A549 (cell line): Measurements from ENCODE around the gene PSME4. TPM values are rescaled to one million over a fixed set of nuclear protein-coding genes. Genes with fewer than 3 reads are reported as not detected.

Experiments used
- ATAC-seq, 2 experiments: fragments of 200-7000 bp in 1 of 2; fragments of >200 bp in 1 of 2; cut with Nextera tagmentation in 1 of 2; cut with Tn5 transposase in 1 of 2; 3 replicates each; pipeline versions ENCODE4 v1.8.0 to v1.9.1; 2018 to 2020; ENCODE audit warnings: mild to moderate bottlenecking in 1 of 2, moderate library complexity in 1 of 2
- CTCF ChIA-PET: fragments of 300-600 bp; sonication (Branson Sonifier 250); formaldehyde crosslinking; extraction: SDS; loops from one replicate; lab custom pipeline; 2021; ENCODE audit warnings: antibody characterized with exemption, inconsistent platforms; lab: Yijun Ruan, JAX
- POLR2A ChIA-PET: fragments of 350-600 bp; formaldehyde crosslinking; extraction: SDS; loops from one replicate; lab custom pipeline; 2021; ENCODE audit warnings: antibody characterized with exemption, inconsistent platforms; lab: Yijun Ruan, JAX
- DNase-seq, 2 experiments: peaks; one replicate each; pipeline versions ENCODE4 v3.0.0 to v3.0.0-alpha.2; 2011 to 2016; ENCODE audit warnings: low read depth in 1 of 2, low spot score in 1 of 2
- FAIRE-seq: peaks from 2 replicates; lab custom pipeline; 2011; peaks lifted over from hg19 to GRCh38; lab: Jason Lieb, UNC
- H3K27ac ChIP-seq, 2 experiments: fragments of >200 bp; sonication (Bioruptor Twin); formaldehyde crosslinking; 3 replicates each; pipeline ENCODE4 v1.5.1; 2016 to 2017
- H3K4me1 ChIP-seq: fragments of >200 bp; sonication (Bioruptor Twin); formaldehyde crosslinking; 3 replicates; pipeline ENCODE4 v1.6.1; 2016
- H3K4me2 ChIP-seq: fragments of >200 bp; sonication (Bioruptor Twin); formaldehyde crosslinking; 3 replicates; pipeline ENCODE4 v1.6.1; 2016
- H3K4me3 ChIP-seq: fragments of >200 bp; sonication (Bioruptor Twin); formaldehyde crosslinking; 3 replicates; pipeline ENCODE4 v1.5.1; 2016
- H3K9me3 ChIP-seq: fragments of >200 bp; sonication (Bioruptor Twin); formaldehyde crosslinking; 3 replicates; pipeline ENCODE4 v1.6.1; 2016
- CBX2 ChIP-seq: fragments of 200-600 bp; sonication (generic); IDR thresholded peaks from 2 replicates; pipeline ENCODE4 v1.6.1; 2016; ENCODE audit warnings: low read depth, mild to moderate bottlenecking, borderline replicate concordance
- CBX8 ChIP-seq: fragments of 200-600 bp; sonication (generic); IDR thresholded peaks from 2 replicates; pipeline ENCODE4 v1.6.1; 2016
- CEBPB ChIP-seq, 2 experiments: fragments of >200 bp in 1 of 2; sonication (Bioruptor Twin) in 1 of 2; formaldehyde crosslinking in 1 of 2; IDR thresholded peaks; 2 replicates each; pipeline ENCODE4 v1.6.1; 2012 to 2016
- CHD2 ChIP-seq: fragments of 150-350 bp; IDR thresholded peaks from 2 replicates; pipeline ENCODE4 v1.6.1; 2014; ENCODE audit warnings: low read length; ENCODE audit not compliant: partially characterized antibody
- CHD4 ChIP-seq: fragments of 200-600 bp; sonication (generic); IDR thresholded peaks from 2 replicates; pipeline ENCODE4 v1.6.1; 2016; ENCODE audit warnings: antibody characterized with exemption, mild to moderate bottlenecking, borderline replicate concordance
- E2F6 ChIP-seq: IDR thresholded peaks from 2 replicates; pipeline ENCODE4 v1.6.1; 2012; ENCODE audit warnings: low read depth, borderline replicate concordance
- FOSL2 ChIP-seq, 2 experiments: fragments of 450-650 bp in 1 of 2; fragments of >200 bp in 1 of 2; sonication (Bioruptor Twin) in 1 of 2; formaldehyde crosslinking; IDR thresholded peaks; 2 replicates each; pipeline versions ENCODE4 v1.5.0 to v1.6.1; 2016 to 2020; ENCODE audit warnings: mild to moderate bottlenecking in 1 of 2, moderate library complexity in 1 of 2
- HEYL ChIP-seq: fragments of 250-450 bp; sonication (Bioruptor Pico); IDR thresholded peaks from 2 replicates; pipeline ENCODE4 v1.8.0; 2021; ENCODE audit warnings: mild to moderate bottlenecking, moderate library complexity
- HOXB13 ChIP-seq: fragments of 250-450 bp; sonication (Bioruptor Pico); IDR thresholded peaks from 2 replicates; pipeline ENCODE4 v1.5.0; 2020; ENCODE audit warnings: low read depth, mild to moderate bottlenecking, moderate library complexity
- HOXB5 ChIP-seq: fragments of 250-450 bp; sonication (Bioruptor Pico); IDR thresholded peaks from 2 replicates; pipeline ENCODE4 v1.5.0; 2020; ENCODE audit warnings: mild to moderate bottlenecking, moderate library complexity
- JUN ChIP-seq, 2 experiments: fragments of >200 bp; sonication (Bioruptor Twin); formaldehyde crosslinking; IDR thresholded peaks; 2 replicates in 1 of 2; 3 replicates in 1 of 2; pipeline ENCODE4 v1.6.1; 2016 to 2017
- JUNB ChIP-seq: fragments of >200 bp; sonication (Bioruptor Twin); formaldehyde crosslinking; IDR thresholded peaks from 2 replicates; pipeline ENCODE4 v1.6.1; 2016
- KDM1A ChIP-seq: fragments of 200-600 bp; sonication (generic); IDR thresholded peaks from 2 replicates; pipeline ENCODE4 v1.6.1; 2016; ENCODE audit warnings: low read depth, mild to moderate bottlenecking
- MAFK ChIP-seq: fragments of 450-650 bp; IDR thresholded peaks from 2 replicates; pipeline ENCODE4 v1.6.1; 2014; ENCODE audit not compliant: partially characterized antibody
- MAX ChIP-seq: IDR thresholded peaks from 2 replicates; pipeline ENCODE4 v1.6.1; 2012
- MAZ ChIP-seq: fragments of 150-350 bp; IDR thresholded peaks from 2 replicates; pipeline ENCODE4 v1.6.1; 2014; ENCODE audit warnings: antibody characterized with exemption, low read depth, low read length, borderline replicate concordance
- MYC ChIP-seq: IDR thresholded peaks from 2 replicates; pipeline ENCODE4 v1.6.1; 2012; ENCODE audit warnings: mild to moderate bottlenecking, inconsistent platforms, low read length, improper control_type of control experiment, borderline replicate concordance
- NFE2L2 ChIP-seq: fragments of 150-350 bp; conservative IDR thresholded peaks from 2 replicates; pipeline ENCODE4 v1.6.1; 2014; ENCODE audit warnings: low read length
- PHF8 ChIP-seq: fragments of 200-600 bp; sonication (generic); IDR thresholded peaks from 2 replicates; pipeline ENCODE4 v1.6.1; 2016; ENCODE audit warnings: low read depth, mild to moderate bottlenecking, antibody characterized with exemption, moderate library complexity, borderline replicate concordance
- POLR2AphosphoS2 ChIP-seq: conservative IDR thresholded peaks from 2 replicates; pipeline ENCODE4 v1.6.1; 2012; ENCODE audit warnings: low read length, improper control_type of control experiment, inconsistent platforms
- RAD21 ChIP-seq, 2 experiments: fragments of >200 bp in 1 of 2; sonication (Bioruptor Twin) in 1 of 2; formaldehyde crosslinking in 1 of 2; IDR thresholded peaks in 1 of 2; conservative IDR thresholded peaks in 1 of 2; 2 replicates in 1 of 2; 3 replicates in 1 of 2; pipeline ENCODE4 v1.6.1; 2012 to 2018; ENCODE audit warnings: inconsistent platforms in 1 of 2
- RARB ChIP-seq: fragments of 250-450 bp; sonication (Bioruptor Pico); IDR thresholded peaks from 2 replicates; pipeline ENCODE4 v1.8.0; 2021; ENCODE audit warnings: mild to moderate bottlenecking, moderate library complexity
- REST ChIP-seq: fragments of 200-600 bp; sonication (generic); IDR thresholded peaks from 2 replicates; pipeline ENCODE4 v1.6.1; 2016; ENCODE audit warnings: antibody characterized with exemption, mild to moderate bottlenecking, moderate library complexity
- RFX5 ChIP-seq: fragments of 450-650 bp; IDR thresholded peaks from 2 replicates; pipeline ENCODE4 v1.7.1; 2014; ENCODE audit warnings: antibody characterized with exemption, mild to moderate bottlenecking, moderate library complexity
- RNF2 ChIP-seq: fragments of 200-600 bp; sonication (generic); IDR thresholded peaks from 2 replicates; pipeline ENCODE4 v1.6.1; 2016; ENCODE audit warnings: low read depth, mild to moderate bottlenecking, antibody characterized with exemption, moderate library complexity, borderline replicate concordance
- TP53 ChIP-seq: fragments of 250-450 bp; sonication (Bioruptor Pico); IDR thresholded peaks from 2 replicates; pipeline ENCODE4 v1.5.0; 2021; ENCODE audit warnings: mild to moderate bottlenecking, moderate library complexity
- USF2 ChIP-seq: fragments of 450-650 bp; IDR thresholded peaks from 2 replicates; pipeline ENCODE4 v1.6.1; 2014; ENCODE audit warnings: antibody characterized with exemption
- ZC3H11A ChIP-seq: fragments of 450-650 bp; IDR thresholded peaks from 2 replicates; pipeline ENCODE4 v1.6.1; 2014; ENCODE audit warnings: antibody characterized with exemption, mild to moderate bottlenecking
- ZNF302 ChIP-seq: fragments of 250-450 bp; sonication (Bioruptor Pico); IDR thresholded peaks from 2 replicates; pipeline ENCODE4 v1.9.0; 2021; ENCODE audit warnings: inconsistent platforms, mild to moderate bottlenecking, moderate library complexity
- WGBS: methylation state at CpG from one replicate; pipeline ENCODE4 v1.1.6; 2017; ENCODE audit errors: missing lambda C conversion rate; 5-methylcytosine and 5-hydroxymethylcytosine counted together
- polyA plus RNA-seq, 4 experiments: library from polyadenylated mRNA; depleted of rRNA in 3 of 4; stranded (reverse); fragments of >200 nt; fragmentation: RNase III in 1 of 4; extraction: RNeasy Plus Mini Kit Qiagen cat#74134 plus additional on column Dnase treatment in 1 of 4; gene quantifications; 2 replicates in 3 of 4; 3 replicates in 1 of 4; pipeline ENCODE4 v1.2.3, GENCODE V29; 2011 to 2017

PSME4 gene
- polyA plus RNA-seq, 2 of the 4 experiments (the other 2 are of a cell fraction): 31.9 to 55.8 TPM

GRCh38 chr2:53820711-53821110 lies 150.1 kb downstream of the PSME4 start:
- ChIA-PET POLR2A (no interaction called here), CTCF (interaction anchor here (1.8 kb wide), 1 partner anchor 34 kb away, joined by 4 read pairs; the partner anchor contains the start of genes ASB3 and ERLEC1)
- Histone ChIP-seq H3K4me3 (no peak overlapping the region), H3K9me3 (no peaks in the 10 kb centered on the region), H3K4me1 (no peaks in the 10 kb centered on the region), H3K27ac (no peak overlapping the region), H3K4me2 (no peak overlapping the region)
- ATAC-seq: no peak; a peak in 2 of 6 replicates
- 92% methylated on average over 4 of the region's 4 CpGs for WGBS
- DNase-seq: no peak
- no peak for TF ChIP-seq HOXB13 (CRISPR knock-in tag)
- TF ChIP-seq JUN (IDR thresholded peaks at IDR 0.05): no peak
- TF ChIP-seq JUNB: no peak
- no peak for TF ChIP-seq TP53 (CRISPR knock-in tag)
- TF ChIP-seq FOSL2 (IDR thresholded peaks at IDR 0.05): no peak
- TF ChIP-seq FOSL2 (CRISPR knock-in tag; IDR thresholded peaks at IDR 0.05): no peak
- no peak for TF ChIP-seq CEBPB (IDR thresholded peaks at IDR 0.05)
- no peak for TF ChIP-seq POLR2AphosphoS2
- no peak for TF ChIP-seq MAFK
- FAIRE-seq: no peak

- Histone ChIP-seq H3K4me1 (no peaks in the 10 kb centered on the region), H3K4me2 (no peak overlapping the region), H3K27ac (no peak overlapping the region), H3K9me3 (no peaks in the 10 kb centered on the region), H3K4me3 (no peak overlapping the region)
- ATAC-seq (no peak), FAIRE-seq (no peak), DNase-seq (no peak)
- POLR2A ChIA-PET: no interaction called here
- CTCF ChIA-PET: interaction anchor here (1.8 kb wide), 1 partner anchor 33 kb away, joined by 4 read pairs; the partner anchor contains the start of genes ASB3 and ERLEC1
- 91% methylated on average over 9 of the region's 9 CpGs for WGBS
- TF ChIP-seq PHF8 (no peak), POLR2AphosphoS2 (no peak), CHD4 (no peak), RFX5 (no peak), HEYL (CRISPR knock-in tag) (no peak), RAD21 (conservative IDR thresholded peaks at IDR 0.05 in 1 of 2, IDR thresholded peaks at IDR 0.05 in 1 of 2) (no peak), HOXB5 (CRISPR knock-in tag) (no peak), RARB (no peak), JUNB (no peak), MAZ (no peak), FOSL2 (IDR thresholded peaks at IDR 0.05) (no peak), FOSL2 (CRISPR knock-in tag; IDR thresholded peaks at IDR 0.05) (no peak), E2F6 (no peak), ZC3H11A (no peak), ZNF302 (CRISPR knock-in tag) (no peak), MYC (no peak), NFE2L2 (no peak), HOXB13 (CRISPR knock-in tag) (no peak), CBX2 (no peak)
These were observed 150.7 kb downstream of the PSME4 start for GRCh38 chr2:53820048-53820447.

GRCh38 chr2:53819634-53820033 lies 151.2 kb downstream of the PSME4 start:
- 85% methylated on average over 4 of the region's 4 CpGs for WGBS
- TF ChIP-seq RFX5: no peak
- TF ChIP-seq CHD2: no peak
- TF ChIP-seq E2F6: no peak
- no peak for TF ChIP-seq USF2
- TF ChIP-seq REST: no peak
- TF ChIP-seq KDM1A: no peak
- TF ChIP-seq MAX: no peak
- TF ChIP-seq POLR2AphosphoS2: no peak
- no peak for TF ChIP-seq PHF8
- no peak for TF ChIP-seq RARB
- TF ChIP-seq CBX8: no peak
- TF ChIP-seq RNF2: no peak

More at GRCh38 chr2:53819634-53820033, 151.2 kb downstream of the PSME4 start:
- CTCF ChIA-PET: interaction anchor here (1.8 kb wide), 1 partner anchor 33 kb away, joined by 4 read pairs; the partner anchor contains the start of genes ASB3 and ERLEC1
- POLR2A ChIA-PET: no interaction called here
- Histone ChIP-seq H3K9me3 (no peaks in the 10 kb centered on the region), H3K27ac (no peak overlapping the region), H3K4me3 (no peak overlapping the region), H3K4me2 (no peak overlapping the region), H3K4me1 (no peaks in the 10 kb centered on the region)
- DNase-seq (no peak), FAIRE-seq (no peak), ATAC-seq (no peak)
